Stimulated activated CD8-positive, alpha-beta memory T cell treated with anti-CD3 and anti-CD28 coated beads, Interleukin-4, amount 100 ng/mL, for 24 hours (primary cell): ENCODE results near the gene RFX7.

Experiments
- DNase-seq: peaks from one replicate; pipeline ENCODE4 v3.0.0-alpha.2; 2020; ENCODE audit warnings: low read depth

The RFX7 gene

GRCh38 chr15:56126409-56126808 lies 117.3 kb downstream of the RFX7 start:
- no peak for DNase-seq

GRCh38 chr15:56124391-56124790 lies 119.3 kb downstream of the RFX7 start:
- no peak for DNase-seq

GRCh38 chr15:56105855-56106254 lies 137.8 kb downstream of the RFX7 start:
- DNase-seq: no peak

GRCh38 chr15:56102441-56102840 lies 141.2 kb downstream of the RFX7 start:
- no peak for DNase-seq

- no peak for DNase-seq
Measured at GRCh38 chr15:56099311-56099710, 144.4 kb downstream of the RFX7 start.

- DNase-seq: no peak
Measured at GRCh38 chr15:56098195-56098863, 145.3 kb downstream of the RFX7 start.

GRCh38 chr15:56095406-56095805 lies 148.3 kb downstream of the RFX7 start:
- DNase-seq: no peak

- no peak for DNase-seq
Measured at GRCh38 chr15:56094171-56094570, 149.5 kb downstream of the RFX7 start.

- DNase-seq: no peak
Measured at GRCh38 chr15:56088389-56088788, 155.3 kb downstream of the RFX7 start.

- DNase-seq: no peak
Measured at GRCh38 chr15:56086566-56086965, 157.1 kb downstream of the RFX7 start.

GRCh38 chr15:56082263-56082761 lies 161.4 kb downstream of the RFX7 start:
- DNase-seq: no peak

- DNase-seq: no peak
Measured at GRCh38 chr15:56077081-56077480, 166.6 kb downstream of the RFX7 start.

GRCh38 chr15:56076640-56077039 lies 167.0 kb downstream of the RFX7 start:
- DNase-seq: no peak

- DNase-seq: no peak
Measured at GRCh38 chr15:56074481-56075265, 169.0 kb downstream of the RFX7 start.

GRCh38 chr15:56064152-56064551 lies 179.5 kb downstream of the RFX7 start:
- DNase-seq: no peak

GRCh38 chr15:56059716-56060115 lies 184.0 kb downstream of the RFX7 start:
- no peak for DNase-seq

GRCh38 chr15:56058986-56059385 lies 184.7 kb downstream of the RFX7 start:
- DNase-seq: no peak

GRCh38 chr15:56056626-56057025 lies 187.1 kb downstream of the RFX7 start:
- no peak for DNase-seq

GRCh38 chr15:56053046-56053400 lies 190.7 kb downstream of the RFX7 start:
- DNase-seq: no peak

- DNase-seq: no peak
Measured at GRCh38 chr15:56052395-56053045, 191.2 kb downstream of the RFX7 start.

- no peak for DNase-seq
Measured at GRCh38 chr15:56051676-56052075, 192.0 kb downstream of the RFX7 start.

GRCh38 chr15:56049577-56049976 lies 194.1 kb downstream of the RFX7 start:
- no peak for DNase-seq

GRCh38 chr15:56047354-56047753 lies 196.3 kb downstream of the RFX7 start:
- no peak for DNase-seq
